Measurements from ENCODE around the gene CORO1A. TPM values are rescaled to one million over a fixed set of nuclear protein-coding genes. Genes with fewer than 3 reads are reported as not detected.
A peak's percentile ranks its signal among the peaks of the same experiment; 100 is the strongest.
"Not testable (repeated sequence)": the region's sequence is repeated elsewhere in the genome, so short reads cannot be mapped to it uniquely, and the experiment has no call there.

Gene CORO1A
- total RNA-seq, 2 experiments from 2014 or later: 1,027 to 1,051 TPM

GRCh38 chr16:30187971-30188561 is 4.7 kb downstream of the CORO1A start:
- no peaks in the 10 kb centered on the region for H3K9me3 Mint-ChIP-seq
- POLR2A ChIA-PET: no interaction called here
- peaks cover 16% of the 10 kb centered on the region for H3K4me1 Mint-ChIP-seq (ENCODE audit: low read depth)
- intact Hi-C loops (cut with micrococcal nuclease): no loop called here
- CTCF ChIA-PET: interaction anchor here (0.9 to 1.3 kb wide), 3 partner anchors 76 to 123 kb away, joined by 3 to 4 read pairs (median 3); partner anchors contain the start of gene TBX6
- peak overlapping the region; percentile 100 for H3K27ac Mint-ChIP-seq
- peaks cover 40% of the 10 kb centered on the region for H3K36me3 Mint-ChIP-seq
- no peaks in the 10 kb centered on the region for H3K27me3 Mint-ChIP-seq
- peak overlapping the region; percentile 49 for H3K4me3 Mint-ChIP-seq
- DNase-seq: peak; percentile 16

GRCh38 chr16:30191158-30191557 is 7.8 kb downstream of the CORO1A start:
- H3K4me3 Mint-ChIP-seq; POLR2A ChIA-PET; intact Hi-C loops (cut with micrococcal nuclease); H3K9me3 Mint-ChIP-seq; H3K27ac Mint-ChIP-seq; H3K27me3 Mint-ChIP-seq; DNase-seq; CTCF ChIA-PET: not testable (repeated sequence)
- H3K4me1 Mint-ChIP-seq (ENCODE audit: low read depth): peaks cover 16% of the 10 kb centered on the region
- H3K36me3 Mint-ChIP-seq: peaks cover 19% of the 10 kb centered on the region

GRCh38 chr16:30193098-30193497 is 9.7 kb downstream of the CORO1A start:
- CTCF ChIA-PET; H3K4me1 Mint-ChIP-seq (ENCODE audit: low read depth); H3K27ac Mint-ChIP-seq; H3K9me3 Mint-ChIP-seq; DNase-seq; H3K27me3 Mint-ChIP-seq; intact Hi-C loops (cut with micrococcal nuclease); H3K36me3 Mint-ChIP-seq; H3K4me3 Mint-ChIP-seq; POLR2A ChIA-PET: not testable (repeated sequence)

- H3K36me3 Mint-ChIP-seq; H3K27me3 Mint-ChIP-seq; H3K4me1 Mint-ChIP-seq (ENCODE audit: low read depth); POLR2A ChIA-PET; intact Hi-C loops (cut with micrococcal nuclease); H3K4me3 Mint-ChIP-seq; H3K27ac Mint-ChIP-seq; DNase-seq; CTCF ChIA-PET; H3K9me3 Mint-ChIP-seq: not testable (repeated sequence)
Observed at GRCh38 chr16:30193615-30194014, 10.2 kb downstream of the CORO1A start, which contains the start of the genes BOLA2B and SLX1A. Gene BOLA2B (minus strand): TSS chr16:30193666. CDS start chr16:30193595, 71 bp downstream. Gene SLX1A (plus strand): TSS chr16:30193875. CDS start chr16:30194085, 210 bp downstream.

- H3K4me3 Mint-ChIP-seq; intact Hi-C loops (cut with micrococcal nuclease); DNase-seq; CTCF ChIA-PET; H3K9me3 Mint-ChIP-seq; H3K27me3 Mint-ChIP-seq; POLR2A ChIA-PET; H3K27ac Mint-ChIP-seq; H3K36me3 Mint-ChIP-seq; H3K4me1 Mint-ChIP-seq (ENCODE audit: low read depth): not testable (repeated sequence)
Observed at GRCh38 chr16:30194172-30194925, 10.9 kb downstream of the CORO1A start.

- CTCF ChIA-PET, DNase-seq: not testable (repeated sequence)
Observed at GRCh38 chr16:30197001-30197400, 13.6 kb downstream of the CORO1A start.

GRCh38 chr16:30199049-30199448 is 15.6 kb downstream of the CORO1A start, which contains the start of gene SULT1A3:
Gene SULT1A3 (plus strand): TSS chr16:30199255. CDS start chr16:30200729, 1,474 bp downstream.
- H3K4me3 Mint-ChIP-seq; intact Hi-C loops (cut with micrococcal nuclease); CTCF ChIA-PET; H3K27me3 Mint-ChIP-seq; DNase-seq; H3K9me3 Mint-ChIP-seq; H3K27ac Mint-ChIP-seq; H3K4me1 Mint-ChIP-seq (ENCODE audit: low read depth); H3K36me3 Mint-ChIP-seq; POLR2A ChIA-PET: not testable (repeated sequence)

More at GRCh38 chr16:30197001-30197400, 13.6 kb downstream of the CORO1A start:
- H3K4me1 Mint-ChIP-seq (ENCODE audit: low read depth); H3K27ac Mint-ChIP-seq; intact Hi-C loops (cut with micrococcal nuclease); POLR2A ChIA-PET; H3K4me3 Mint-ChIP-seq; H3K36me3 Mint-ChIP-seq; H3K27me3 Mint-ChIP-seq; H3K9me3 Mint-ChIP-seq: not testable (repeated sequence)

- intact Hi-C loops (cut with micrococcal nuclease); H3K27ac Mint-ChIP-seq; H3K4me3 Mint-ChIP-seq; DNase-seq; CTCF ChIA-PET; H3K4me1 Mint-ChIP-seq (ENCODE audit: low read depth); POLR2A ChIA-PET; H3K27me3 Mint-ChIP-seq; H3K36me3 Mint-ChIP-seq; H3K9me3 Mint-ChIP-seq: not testable (repeated sequence)
Observed at GRCh38 chr16:30199608-30200343, 16.4 kb downstream of the CORO1A start.

- H3K9me3 Mint-ChIP-seq; intact Hi-C loops (cut with micrococcal nuclease); CTCF ChIA-PET; H3K27me3 Mint-ChIP-seq; POLR2A ChIA-PET; H3K4me3 Mint-ChIP-seq; H3K36me3 Mint-ChIP-seq; H3K27ac Mint-ChIP-seq; H3K4me1 Mint-ChIP-seq (ENCODE audit: low read depth): not testable (repeated sequence)
- DNase-seq: peak; percentile 8
Observed at GRCh38 chr16:30205541-30206236, 22.3 kb downstream of the CORO1A start.

GRCh38 chr16:30206252-30206651 is 22.9 kb downstream of the CORO1A start:
- H3K4me1 Mint-ChIP-seq (ENCODE audit: low read depth); intact Hi-C loops (cut with micrococcal nuclease); H3K27ac Mint-ChIP-seq; H3K4me3 Mint-ChIP-seq; H3K36me3 Mint-ChIP-seq; H3K27me3 Mint-ChIP-seq; DNase-seq; CTCF ChIA-PET; POLR2A ChIA-PET; H3K9me3 Mint-ChIP-seq: not testable (repeated sequence)

GRCh38 chr16:30207063-30207704 is 23.8 kb downstream of the CORO1A start:
- peak; percentile 8 for DNase-seq
- H3K27me3 Mint-ChIP-seq, CTCF ChIA-PET: not testable (repeated sequence)

GRCh38 chr16:30209032-30209431 is 25.6 kb downstream of the CORO1A start:
- H3K36me3 Mint-ChIP-seq; H3K27me3 Mint-ChIP-seq; H3K27ac Mint-ChIP-seq; H3K4me3 Mint-ChIP-seq; CTCF ChIA-PET; POLR2A ChIA-PET; H3K4me1 Mint-ChIP-seq (ENCODE audit: low read depth); H3K9me3 Mint-ChIP-seq; intact Hi-C loops (cut with micrococcal nuclease): not testable (repeated sequence)
- DNase-seq: peak; percentile 48

More at GRCh38 chr16:30207063-30207704, 23.8 kb downstream of the CORO1A start:
- POLR2A ChIA-PET; H3K36me3 Mint-ChIP-seq; H3K27ac Mint-ChIP-seq; H3K9me3 Mint-ChIP-seq; H3K4me3 Mint-ChIP-seq; intact Hi-C loops (cut with micrococcal nuclease); H3K4me1 Mint-ChIP-seq (ENCODE audit: low read depth): not testable (repeated sequence)
